Fibroblast of peridontal ligament (primary cell): ENCODE results near the gene ACSS1.
"Not testable (repeated sequence)": the region's sequence is repeated elsewhere in the genome, so short reads cannot be mapped to it uniquely, and the experiment has no call there.

ENCODE experiments used
- DNase-seq: peaks from one replicate; pipeline ENCODE4 v3.0.0-alpha.2; 2010; ENCODE audit errors: extremely low read depth

The ACSS1 gene

GRCh38 chr20:25011831-25012241 lies 46.1 kb downstream of the ACSS1 start:
- no peak for DNase-seq

GRCh38 chr20:25011261-25011660 lies 46.7 kb downstream of the ACSS1 start:
- DNase-seq: no peak

GRCh38 chr20:25009218-25010145 lies 48.5 kb downstream of the ACSS1 start:
- peak; percentile 40 for DNase-seq

- no peak for DNase-seq
Observed at GRCh38 chr20:25008388-25009217, 49.3 kb downstream of the ACSS1 start.

GRCh38 chr20:25007491-25008305 lies 50.2 kb downstream of the ACSS1 start:
- no peak for DNase-seq

GRCh38 chr20:25006431-25007167 lies 51.3 kb downstream of the ACSS1 start:
- DNase-seq: no peak

GRCh38 chr20:25005661-25006060 lies 52.3 kb downstream of the ACSS1 start:
- no peak for DNase-seq

- DNase-seq: peak; percentile 78
Observed at GRCh38 chr20:25005220-25005619, 52.7 kb downstream of the ACSS1 start.

- DNase-seq: no peak
Observed at GRCh38 chr20:25003002-25003401, 54.9 kb downstream of the ACSS1 start.

- DNase-seq: not testable (repeated sequence)
Observed at GRCh38 chr20:25001323-25001722, 56.6 kb downstream of the ACSS1 start.

- DNase-seq: peak; percentile 93
Observed at GRCh38 chr20:25000268-25000801, 57.6 kb downstream of the ACSS1 start.

GRCh38 chr20:24999568-24999967 lies 58.4 kb downstream of the ACSS1 start:
- no peak for DNase-seq

GRCh38 chr20:24998631-24999445 lies 59.1 kb downstream of the ACSS1 start:
- no peak for DNase-seq

- no peak for DNase-seq
Observed at GRCh38 chr20:24998121-24998520, 59.8 kb downstream of the ACSS1 start.

GRCh38 chr20:24996449-24997377 lies 61.2 kb downstream of the ACSS1 start:
- no peak for DNase-seq

GRCh38 chr20:24995741-24996448 lies 62.0 kb downstream of the ACSS1 start:
- DNase-seq: no peak

- peak; percentile 85 for DNase-seq
Observed at GRCh38 chr20:24994470-24995368, 63.2 kb downstream of the ACSS1 start.
